Measurements from ENCODE around the gene PADI1.

PADI1 gene

DNA sequence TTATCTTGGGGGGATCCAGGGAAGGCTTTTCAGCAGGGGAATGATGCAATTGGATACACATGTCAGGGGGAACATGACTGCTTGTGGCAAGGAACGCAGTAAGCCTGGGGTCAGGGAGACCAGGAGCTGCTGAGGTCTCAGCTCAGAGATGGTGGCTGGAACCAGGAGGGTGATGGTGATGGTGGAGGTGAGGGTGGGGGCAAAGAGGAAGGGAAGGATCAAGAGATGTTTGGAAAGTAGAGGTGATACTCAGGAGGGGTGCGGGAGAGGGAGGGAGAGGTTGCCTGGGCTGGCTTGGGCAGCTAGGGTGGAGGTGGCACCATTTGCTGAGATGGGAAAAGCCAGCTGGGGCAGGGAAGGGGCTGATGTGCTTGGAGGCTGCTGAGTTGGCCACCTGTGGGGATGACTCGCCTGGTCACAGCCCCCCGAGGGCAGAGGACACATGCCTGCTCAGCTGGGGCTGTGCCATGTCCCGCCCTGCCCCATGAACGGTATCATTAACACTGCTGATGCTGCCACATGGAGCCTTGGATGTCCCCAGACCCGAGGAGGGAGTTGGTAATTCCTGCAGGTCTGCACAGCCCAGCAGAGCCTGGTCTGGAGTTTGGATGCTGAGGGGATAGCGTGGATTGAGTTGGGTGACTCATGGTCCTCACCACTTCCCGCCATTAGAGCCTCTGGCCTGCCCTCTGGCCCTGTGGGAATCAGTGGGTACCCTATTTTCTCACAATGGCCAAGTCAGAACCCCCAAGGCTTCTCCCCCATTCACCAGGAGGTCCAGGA lies 6.3 kb upstream of the PADI1 start:
- DNase-seq: no peak

DNA sequence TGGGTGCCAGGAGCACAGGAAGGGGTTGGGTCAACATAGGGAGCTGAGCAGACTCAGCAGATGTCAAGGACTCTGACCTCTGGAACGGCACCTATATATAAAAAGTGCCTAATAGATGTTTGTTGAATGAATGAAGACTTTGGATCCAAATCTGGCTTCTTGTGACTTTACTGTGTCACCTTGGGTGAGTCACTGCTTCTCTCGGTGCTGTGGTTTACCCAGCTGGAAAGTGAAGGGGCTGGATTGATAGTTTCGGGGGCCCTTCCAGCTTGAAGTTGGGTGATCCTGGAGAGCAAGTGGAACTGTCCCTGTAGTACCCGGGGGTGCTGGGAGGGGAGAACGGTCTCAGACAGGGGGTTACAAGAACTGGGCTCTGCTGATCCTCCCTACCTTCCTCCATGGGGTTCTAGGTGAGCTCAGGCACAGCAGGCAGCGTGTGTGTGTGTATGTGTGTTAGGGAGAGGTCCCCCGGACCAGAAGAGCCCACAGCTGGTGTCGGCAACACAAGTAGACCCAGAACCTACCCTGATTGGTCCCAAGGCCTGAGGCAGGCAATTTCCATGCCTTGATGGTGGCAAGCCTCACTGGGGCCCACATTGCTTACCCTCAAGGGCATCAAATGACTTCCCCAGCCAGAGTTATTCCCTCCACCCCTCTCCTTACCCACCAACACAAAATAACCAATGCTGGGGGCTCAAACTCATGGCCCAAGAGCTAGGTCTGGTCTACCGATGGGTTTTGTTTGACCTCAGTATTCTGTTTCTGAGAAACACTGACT lies 5.5 kb upstream of the PADI1 start:
- DNase-seq: no peak

DNA sequence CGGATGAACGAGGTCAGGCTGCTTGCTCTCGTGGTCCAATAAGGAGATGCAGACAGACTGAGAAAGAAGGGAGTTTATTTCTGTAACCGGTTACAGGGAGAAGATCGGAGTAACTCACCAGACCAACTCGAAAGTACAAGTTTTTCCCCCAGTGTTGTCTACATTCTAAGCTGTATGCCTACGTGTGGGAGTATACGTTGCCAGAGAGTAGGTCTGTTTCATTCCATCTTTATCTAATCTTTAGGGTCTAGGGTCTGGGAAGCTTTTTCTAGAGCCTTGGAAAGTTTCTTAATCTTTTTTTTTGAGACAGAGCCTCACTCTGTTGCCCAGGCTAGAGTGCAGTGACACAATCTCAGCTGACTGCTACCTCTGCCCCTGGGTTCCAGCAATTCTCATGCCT lies 4.7 kb upstream of the PADI1 start:
- DNase-seq: no peak

DNA sequence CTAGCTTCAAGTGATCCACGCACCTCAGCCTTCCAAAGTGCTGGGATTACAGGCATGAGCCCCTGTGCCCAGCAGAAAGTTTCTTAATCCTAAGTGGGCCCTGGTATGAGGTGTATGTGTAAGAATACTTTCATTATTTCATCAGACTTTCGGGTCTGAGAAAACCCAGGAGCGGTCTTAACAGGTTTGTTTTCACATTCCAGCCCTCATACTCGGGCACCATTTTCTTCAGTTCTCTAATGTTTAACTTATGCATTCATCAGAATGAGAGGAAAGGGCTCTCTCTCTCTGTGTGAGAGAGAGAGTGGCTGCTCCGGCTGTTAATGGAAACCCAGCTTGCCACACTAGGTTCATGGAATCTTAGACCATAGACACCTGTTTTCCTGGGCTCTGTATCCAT lies 4.2 kb upstream of the PADI1 start:
- no peak for DNase-seq

DNA sequence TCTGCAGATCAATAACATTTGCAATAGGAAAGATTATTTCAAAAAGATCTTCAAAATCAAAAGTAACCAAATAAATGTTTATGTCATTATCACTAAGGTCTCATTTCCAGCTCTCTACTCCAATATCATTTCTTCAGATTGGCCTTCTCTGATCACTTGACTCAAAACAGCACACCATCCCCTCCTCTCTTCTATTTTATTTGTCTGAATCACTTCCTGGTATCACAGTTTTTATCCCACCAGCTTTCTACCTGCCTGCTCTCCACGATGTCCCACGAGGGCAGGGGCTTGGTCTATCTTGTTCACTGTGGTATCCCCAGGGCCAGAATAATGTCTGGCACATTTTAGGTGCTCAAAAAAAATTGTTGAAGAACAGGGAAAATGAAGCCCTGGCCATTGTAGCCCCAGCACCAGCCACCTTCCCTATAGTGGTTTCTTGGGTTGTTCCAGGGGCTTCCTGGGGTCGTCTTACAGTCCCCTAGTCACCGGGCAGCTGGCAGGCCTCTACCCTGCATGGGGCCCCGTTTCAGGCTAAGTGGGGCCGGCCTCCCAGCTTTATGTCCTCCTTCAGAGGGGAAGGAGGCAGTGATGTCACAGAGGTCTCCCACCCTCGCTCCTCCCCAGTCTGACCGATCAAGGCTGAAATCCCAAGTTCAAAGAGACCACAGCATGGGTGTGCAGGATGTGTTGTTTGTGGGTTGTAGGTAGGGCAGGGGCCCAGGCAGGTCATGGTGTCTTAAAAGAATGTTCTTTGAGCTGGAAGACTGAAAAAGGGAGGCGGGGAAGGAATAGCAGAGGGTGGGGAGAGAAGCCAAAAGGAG lies 3.5 kb upstream of the PADI1 start:
- no peak for DNase-seq

DNA sequence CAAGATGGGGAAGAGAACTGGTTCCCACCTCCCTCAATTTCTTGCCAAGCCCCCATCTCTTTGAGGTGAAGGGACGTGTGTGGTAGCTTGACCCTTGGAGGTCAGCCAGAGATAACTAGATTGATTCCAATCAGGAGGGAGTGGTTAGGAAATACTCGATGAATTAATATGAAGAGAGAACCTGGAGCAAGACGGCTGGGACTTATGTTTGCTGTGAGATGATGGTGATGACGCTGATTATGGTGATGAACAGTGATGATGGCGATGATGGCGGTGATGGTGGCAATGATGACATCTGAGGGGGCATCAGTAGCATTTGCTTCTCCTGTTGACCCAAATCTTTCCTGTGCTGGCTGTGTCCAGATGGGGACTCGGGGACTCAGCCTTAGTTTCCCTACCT lies 724 bp downstream of the PADI1 start:
- DNase-seq: no peak

DNA sequence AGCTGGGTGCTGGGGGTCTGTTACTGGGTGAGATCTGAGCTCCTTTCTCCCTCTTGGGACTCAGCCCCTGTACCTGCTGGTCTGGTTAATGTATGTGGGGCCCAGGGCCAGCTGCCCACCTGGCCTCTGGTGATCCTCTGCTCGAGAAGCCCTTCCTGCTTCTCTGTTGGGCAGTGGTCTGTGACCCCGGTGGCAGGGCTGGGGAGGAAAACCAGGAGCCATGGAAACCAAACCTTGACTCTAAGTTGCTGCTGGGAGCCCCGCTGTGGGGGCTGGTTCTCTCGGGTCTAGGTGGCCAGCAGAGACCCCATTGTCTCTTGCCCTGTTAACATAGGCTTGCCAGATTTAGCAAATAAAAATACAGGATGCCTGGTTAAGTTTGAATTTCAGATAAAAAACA lies 1.3 kb downstream of the PADI1 start:
- no peak for DNase-seq

DNA sequence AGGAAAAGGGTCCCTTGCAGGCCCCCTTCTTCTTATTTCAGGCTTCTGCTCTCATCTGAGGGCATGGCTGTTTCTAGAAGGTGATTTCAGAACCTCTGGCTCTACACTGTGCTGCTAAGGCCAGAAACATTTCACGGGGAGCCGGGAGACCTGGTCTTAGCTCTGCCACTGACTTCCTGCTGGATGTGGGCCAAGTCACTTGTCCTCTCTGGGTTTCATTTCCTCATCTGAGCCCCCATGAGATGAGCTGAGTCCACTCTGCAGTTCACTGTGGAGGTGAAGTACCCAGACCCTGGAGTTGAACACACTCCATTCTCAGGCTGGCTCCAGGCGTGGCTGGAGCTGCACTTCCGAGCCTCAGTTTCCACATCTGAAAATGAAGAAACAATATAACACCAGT lies 2.1 kb downstream of the PADI1 start:
- DNase-seq: no peak

DNA sequence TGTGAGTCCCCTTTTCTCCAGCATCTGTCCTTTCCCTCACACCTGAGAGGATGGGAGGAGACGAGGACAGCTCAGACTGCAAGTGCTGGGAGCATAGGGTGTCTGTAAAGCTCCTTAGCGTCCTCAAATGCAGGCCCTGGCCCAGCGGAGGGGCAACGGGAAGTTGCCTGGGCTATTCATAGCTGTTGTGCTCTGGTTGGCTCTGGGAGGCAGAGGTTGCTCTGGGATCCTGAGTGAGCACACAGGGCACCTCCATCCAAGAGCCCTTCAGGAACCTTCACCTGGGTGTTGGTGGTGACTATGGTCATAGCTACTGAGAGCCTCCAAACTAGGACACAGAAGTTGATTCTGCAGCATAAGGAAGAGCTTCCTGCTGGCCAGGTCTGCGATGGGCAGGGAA lies 2.6 kb downstream of the PADI1 start:
- no peak for DNase-seq

DNA sequence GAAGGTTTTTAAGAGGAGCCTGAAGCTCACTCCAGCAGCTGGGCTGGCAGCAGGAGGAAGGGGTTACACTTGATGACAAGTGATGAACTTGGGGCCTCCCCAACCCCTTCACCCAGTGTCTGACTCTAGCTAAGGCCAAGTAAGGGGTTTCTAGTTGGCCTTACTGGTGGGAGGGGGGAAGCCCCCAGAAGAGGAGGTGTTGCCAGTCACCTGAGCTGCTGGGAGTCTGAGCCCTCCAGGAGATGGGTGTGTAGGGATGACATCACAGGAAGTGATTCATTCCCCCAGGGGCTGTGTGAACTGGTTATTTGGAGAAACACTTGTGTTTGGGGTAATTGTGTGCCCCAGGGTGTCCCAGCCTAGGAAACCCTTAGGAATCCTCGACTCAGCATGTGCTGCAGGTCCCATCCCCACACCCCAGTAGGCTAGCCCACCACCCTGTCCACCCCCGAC lies 3.1 kb downstream of the PADI1 start:
- DNase-seq: no peak

DNA sequence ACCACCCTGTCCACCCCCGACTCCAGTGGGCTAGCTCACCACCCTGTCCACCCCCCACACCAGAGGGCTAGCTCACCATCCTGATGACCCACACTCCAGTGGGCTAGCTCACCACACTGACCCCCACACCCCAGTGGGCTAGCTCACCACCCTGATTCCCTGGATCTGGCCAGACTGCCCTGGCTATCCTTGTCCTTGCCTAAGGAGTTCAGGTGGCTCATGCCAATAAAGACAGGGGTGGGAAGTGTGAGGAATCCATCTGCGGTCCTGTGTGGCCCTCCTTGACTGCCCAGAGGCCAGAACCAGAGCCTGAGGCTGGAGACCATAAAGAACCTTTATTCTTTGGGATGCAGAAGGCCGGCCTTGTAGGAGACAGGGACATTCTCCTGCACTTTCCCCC lies 3.6 kb downstream of the PADI1 start:
- DNase-seq: no peak

DNA sequence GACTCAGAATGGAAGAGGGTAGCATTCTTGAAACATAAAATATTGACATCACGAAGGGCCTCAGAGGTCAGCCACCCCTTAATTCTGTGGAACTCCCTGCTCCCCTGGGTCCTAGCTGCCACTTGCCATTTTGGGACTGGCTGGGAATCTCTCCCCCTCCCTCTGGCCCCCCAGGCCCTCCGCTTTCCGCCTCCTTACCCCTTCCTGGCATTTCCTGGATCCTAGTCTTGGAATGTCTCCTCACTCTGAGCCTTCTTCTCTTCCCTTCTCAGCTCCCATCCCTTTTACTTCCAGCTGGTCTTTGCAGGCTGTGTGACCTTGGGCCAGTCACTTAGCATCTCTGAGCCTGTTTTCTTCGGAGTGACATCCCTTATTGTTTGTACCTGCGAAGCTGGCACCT lies 4.5 kb downstream of the PADI1 start:
- no peak for DNase-seq

DNA sequence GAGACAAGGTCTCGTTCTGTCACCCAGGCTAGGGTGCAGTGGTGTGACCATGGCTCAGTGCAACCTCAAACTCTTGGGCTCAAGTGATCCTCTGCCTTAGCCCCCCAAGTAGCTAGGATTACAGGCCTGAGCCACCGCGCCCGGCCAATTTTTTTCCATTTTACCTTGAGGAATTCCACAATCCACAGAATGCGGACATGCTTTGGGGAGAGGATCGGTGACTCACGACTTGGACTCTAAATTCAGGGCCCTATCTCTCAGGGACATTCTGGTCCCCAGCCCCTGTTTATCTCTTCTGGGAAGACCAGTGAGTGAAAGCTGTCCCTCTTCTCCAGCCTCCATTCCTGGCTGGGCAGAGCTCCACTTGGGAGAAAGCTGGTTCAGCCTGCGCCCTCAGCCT lies 5.2 kb downstream of the PADI1 start:
- DNase-seq: no peak

DNA sequence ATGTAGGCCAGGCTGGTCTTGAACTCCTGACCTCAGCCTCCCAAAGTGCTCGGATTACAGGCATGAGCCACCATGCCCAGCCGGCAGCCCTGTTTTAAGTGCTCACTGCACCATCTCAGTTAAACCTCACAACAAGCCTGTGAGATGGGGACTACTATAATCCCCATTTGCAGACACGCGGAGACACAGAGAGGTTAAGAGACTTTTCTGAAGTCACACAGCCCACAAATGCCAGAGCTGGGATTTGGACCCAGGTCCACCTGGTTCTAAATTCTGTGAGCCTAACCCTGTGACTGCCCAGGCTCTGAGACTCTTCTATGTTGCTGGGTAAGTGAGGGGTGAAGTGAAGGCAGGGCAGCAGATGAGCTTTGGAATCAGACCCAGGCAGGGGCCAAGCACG lies 6.4 kb downstream of the PADI1 start:
- DNase-seq: no peak

DNA sequence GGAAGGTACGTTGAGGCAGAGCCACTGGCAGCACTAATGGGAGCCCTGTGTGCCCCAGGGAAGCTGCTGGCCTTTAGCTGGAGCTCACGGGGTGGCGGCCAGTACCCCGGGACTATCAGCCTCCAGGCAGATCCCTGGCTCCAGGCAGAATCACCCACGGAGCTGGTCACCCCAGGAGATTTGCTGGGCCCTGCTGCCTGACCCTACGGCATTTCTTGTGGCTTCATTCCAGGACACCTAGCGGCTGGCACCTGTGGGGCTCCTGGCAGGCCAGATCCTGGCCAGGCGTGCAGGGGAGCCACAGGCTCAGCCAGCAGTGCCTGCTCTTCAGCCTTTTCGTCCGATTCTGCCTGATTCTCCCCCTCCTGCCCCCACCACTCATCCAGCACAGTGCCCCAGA lies 7.1 kb downstream of the PADI1 start:
- no peak for DNase-seq

DNA sequence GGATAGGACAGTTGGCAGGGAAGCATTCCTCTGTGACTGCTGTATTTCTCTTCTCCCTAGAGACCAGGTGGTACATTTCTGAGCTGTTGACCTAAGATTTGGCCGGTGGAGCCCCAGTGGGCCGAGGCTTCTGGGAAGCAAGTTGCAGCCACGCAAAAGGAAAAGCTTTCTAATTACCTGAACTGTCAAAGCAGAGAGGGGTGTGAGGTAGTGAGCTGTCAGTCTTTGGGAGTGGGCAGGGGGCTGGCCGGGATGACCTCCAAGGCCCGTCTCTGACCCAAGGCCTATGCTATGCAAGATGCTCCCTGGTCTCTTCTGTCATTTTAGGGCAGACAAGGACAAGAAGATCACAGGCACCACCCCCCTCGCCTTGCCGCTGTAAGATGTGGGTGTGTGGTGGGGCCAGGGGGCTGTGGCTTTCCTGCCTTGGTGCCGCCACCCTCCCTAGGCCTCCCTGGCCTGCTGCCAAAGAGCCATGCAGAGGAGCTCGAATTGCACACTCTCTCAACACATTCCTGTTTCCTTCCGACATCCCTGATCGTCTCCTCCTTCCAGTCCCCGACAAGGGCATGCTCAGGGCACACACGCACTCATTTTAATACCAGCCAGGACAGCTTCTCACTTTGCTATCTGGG lies 7.7 kb downstream of the PADI1 start:
- no peak for DNase-seq

DNA sequence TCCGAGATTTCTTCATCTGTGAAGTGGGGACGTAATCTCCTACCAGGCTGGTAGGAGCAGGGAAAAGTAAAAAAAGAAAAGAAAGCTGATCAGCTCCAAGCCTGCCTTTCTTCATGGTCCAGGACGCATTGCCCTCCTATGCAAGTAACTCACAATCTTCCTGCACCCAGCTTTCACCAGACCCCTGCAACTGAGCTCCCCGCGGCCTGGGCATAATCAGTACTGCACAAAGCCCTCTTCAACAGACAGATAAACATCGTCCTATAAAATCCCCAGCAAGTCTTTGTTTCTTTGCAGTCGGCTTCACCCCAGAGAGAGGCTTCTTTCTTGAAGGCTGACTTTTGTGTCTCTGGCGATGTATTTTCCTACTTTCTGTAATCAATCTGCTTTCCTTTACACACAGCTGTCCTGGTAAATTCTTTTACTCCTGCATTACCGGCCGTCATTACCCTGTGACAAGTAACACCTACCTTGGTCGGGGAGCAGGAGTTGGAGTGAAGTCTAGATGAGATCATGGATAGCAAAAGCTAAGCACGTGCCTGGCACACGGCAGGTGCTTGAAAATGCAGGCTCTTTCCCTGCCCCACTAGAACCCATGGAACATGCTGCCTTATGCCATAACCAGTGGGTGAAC lies 8.3 kb downstream of the PADI1 start:
- no peak for DNase-seq

DNA sequence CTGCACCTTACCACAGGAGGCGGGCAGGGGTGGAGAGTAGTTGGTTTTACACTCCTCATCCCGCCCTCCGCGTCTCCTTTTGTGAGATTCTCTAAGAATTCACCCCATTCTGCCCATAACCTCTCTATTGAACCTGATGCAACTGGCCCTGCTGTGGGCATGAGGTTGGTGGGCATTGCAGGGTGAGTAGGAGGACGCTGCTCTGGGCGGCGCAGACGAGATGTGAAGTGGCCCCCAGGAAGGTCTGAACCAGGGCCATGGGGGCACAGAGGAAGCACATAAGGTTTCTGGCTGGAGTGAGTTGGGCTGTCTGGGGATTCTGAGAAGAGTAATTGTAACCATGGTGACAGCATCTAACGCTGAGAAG lies 8.8 kb downstream of the PADI1 start:
- no peak for DNase-seq

DNA sequence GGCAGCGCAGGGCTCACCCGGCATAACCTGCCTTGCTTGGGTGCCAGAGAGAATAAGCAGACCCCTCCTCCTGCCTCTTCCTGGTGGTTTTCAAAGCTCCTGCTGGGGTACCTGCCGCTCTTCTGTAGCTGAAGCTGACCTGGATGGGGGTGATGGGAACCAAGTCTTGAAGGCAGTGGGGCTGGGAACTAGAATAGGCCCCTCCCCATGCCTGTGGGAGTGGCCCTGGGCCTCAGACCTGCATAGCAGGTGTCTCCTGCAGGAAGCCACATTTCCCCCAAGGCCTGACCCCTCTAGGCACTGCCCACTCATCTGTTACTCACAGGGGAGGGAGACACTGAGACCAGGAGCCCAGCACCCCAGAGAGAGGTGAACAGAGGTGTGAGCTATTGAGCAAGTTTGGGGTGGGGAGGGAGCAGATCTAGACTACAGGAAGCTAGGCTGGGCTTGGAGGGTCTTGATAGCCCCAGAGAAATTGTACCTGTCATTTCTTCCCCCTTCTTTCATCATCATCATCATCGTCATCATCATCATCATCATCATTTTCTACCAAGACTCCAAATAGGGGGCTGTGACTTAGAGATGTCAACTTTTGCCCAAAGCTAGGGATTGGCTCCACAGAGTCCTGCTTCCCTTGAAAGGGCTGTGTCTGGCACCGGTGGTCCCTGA lies 10.1 kb downstream of the PADI1 start:
- DNase-seq: no peak

DNA sequence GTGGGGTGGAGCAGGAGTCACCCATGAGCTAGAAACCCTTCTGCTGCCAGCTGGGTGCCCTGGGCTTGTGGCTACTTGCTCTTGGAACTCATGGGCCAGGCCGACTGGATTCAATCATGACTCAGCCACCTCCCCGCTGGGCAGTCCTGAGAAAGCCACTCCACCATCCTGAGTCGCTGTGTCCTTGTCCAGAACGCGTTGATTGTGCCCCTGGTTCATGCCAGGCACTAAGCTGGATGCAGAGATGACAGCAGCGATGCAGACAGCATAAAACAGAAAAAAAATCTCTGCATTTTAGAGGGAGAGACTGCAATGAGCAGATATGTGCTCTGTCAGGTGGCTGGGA lies 10.6 kb downstream of the PADI1 start:
- no peak for DNase-seq

DNA sequence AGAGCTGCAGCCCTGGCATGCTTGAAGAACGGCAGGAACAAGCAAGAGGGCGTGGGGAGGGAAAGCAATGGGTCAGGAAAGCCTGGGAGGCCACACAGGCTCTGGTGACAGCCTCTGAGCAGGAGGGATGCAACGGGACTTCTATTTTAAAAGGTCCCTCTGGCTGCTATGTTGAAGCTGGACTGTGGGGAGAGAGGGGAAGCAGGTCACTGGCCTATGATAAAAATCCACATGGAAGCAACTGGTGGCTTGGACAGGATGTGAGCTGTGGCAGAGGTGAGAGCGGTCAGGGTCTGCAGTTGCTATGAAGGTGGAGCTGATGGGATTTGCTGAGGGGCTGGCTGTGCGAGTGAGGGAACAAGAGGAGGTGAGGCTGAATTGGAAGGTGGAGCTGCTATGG lies 11.2 kb downstream of the PADI1 start:
- DNase-seq: no peak

DNA sequence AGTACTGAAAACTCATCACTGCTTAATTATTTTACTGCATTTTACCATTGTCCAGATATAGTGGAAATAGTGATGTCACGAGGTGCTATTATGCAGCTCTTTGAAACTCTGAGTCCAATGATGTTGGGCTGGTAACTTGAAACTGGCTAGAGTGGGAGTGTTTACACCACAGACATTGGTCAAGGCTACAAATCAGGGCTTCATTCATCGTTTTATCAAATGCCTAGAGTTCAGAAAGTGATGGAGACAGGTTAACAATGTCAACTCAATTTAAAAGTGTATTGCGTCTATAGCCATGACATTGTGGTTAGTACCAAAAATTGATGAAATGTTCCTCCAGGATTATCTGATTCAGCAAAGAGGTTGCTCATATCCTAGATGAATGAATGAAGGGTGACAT lies 12.7 kb downstream of the PADI1 start:
- DNase-seq: no peak

Data from NCI-H1092 (cell line).